ENCODE measurements around the gene MUSK. TPM values are rescaled to one million over a fixed set of nuclear protein-coding genes. Genes with fewer than 3 reads are reported as not detected.
"Not testable (repeated sequence)": the region's sequence is repeated elsewhere in the genome, so short reads cannot be mapped to it uniquely, and the experiment has no call there.

MUSK gene
- total RNA-seq, 1 donor from 2014 or later: 1.3 TPM

DNA sequence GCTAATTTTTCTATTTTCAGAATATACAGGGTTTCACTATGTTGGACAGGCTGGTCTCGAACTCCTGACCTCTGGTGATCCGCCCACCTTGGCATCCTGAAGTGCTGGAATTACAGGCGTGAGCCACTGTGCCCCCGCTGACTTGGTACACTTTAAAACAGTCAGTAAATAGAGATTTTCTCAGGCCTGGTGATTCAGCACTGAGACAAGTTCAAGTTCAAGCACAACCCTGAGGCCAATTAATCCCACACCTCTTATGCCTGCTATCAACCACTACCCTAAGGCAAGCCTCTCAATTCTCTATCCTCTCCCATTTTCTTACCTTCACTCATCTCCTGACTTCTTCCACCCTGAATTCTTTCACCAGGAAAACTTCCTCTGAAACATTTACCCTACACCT is 18.9 kb downstream of the MUSK start:
- ATAC-seq (no peak), DNase-seq (no peak)
- intact Hi-C loops (cut with micrococcal nuclease): no loop called here

DNA sequence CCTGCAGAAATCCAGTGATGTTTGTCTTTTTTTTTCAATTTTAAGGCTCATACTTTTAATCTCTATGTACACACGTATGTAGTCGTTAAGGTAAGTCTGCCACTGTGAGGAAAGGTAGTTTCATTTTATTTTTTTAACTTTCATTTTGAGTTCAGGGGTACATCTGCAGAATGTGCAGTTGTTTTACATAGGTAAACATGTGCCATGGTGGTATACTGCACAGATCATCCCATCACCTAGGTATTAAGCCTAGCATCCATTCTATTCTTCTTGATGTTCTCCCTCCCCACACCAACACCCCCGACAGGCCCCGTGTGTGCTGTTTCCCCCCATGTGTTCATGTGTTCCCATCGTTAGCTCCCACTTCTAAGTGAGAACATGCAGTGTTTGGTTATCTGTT is 19.7 kb downstream of the MUSK start:
- no peak for DNase-seq
- ATAC-seq: no peak
- intact Hi-C loops (cut with micrococcal nuclease): no loop called here

DNA sequence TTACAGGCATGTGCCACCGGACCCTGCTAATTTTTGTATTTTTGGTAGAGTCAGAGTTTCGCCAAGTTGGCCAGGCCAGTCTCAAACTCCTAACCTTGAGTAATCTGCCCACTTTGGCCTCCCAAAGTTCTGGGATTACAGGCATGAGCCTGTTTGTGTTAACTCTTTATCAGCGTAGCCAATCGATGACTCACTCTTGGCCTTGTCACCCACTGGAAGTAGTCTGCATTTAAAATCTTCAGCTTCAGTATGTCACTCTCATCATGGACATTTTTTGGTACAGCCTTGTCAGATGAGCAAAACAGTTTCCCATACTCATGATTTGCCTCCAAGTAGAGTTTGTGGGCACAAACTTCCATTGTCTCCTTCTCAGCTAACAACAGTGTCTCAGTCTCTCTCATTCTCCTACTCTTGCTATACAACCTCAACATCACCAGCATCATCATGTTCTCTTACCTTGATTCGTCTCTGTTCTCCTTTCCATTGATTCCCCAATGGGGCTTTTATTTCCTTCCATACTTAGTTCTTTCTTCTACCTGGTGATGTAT is 22.5 kb downstream of the MUSK start:
- ATAC-seq: no peak
- intact Hi-C loops (cut with micrococcal nuclease): no loop called here
- DNase-seq: no peak

DNA sequence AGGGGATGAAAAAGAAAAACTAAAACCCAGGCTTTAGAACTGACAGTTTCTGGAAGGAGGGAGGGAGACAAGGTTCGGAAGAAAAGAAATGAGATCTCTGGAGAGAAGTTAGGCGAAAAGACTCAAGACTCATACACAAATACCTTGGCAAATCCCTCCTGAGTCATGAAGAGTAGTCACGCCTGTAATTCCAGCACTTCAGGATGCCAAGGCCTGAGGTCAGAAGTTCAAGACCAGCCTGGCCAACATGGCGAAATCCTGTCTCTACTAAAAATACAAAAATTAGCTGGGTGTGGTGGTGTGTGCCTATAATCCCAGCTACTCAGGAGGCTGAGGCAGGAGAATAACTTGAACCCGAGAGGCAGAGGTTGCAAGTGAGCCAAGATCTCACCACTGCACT is 27.3 kb downstream of the MUSK start:
- DNase-seq; intact Hi-C loops (cut with micrococcal nuclease); ATAC-seq: not testable (repeated sequence)

DNA sequence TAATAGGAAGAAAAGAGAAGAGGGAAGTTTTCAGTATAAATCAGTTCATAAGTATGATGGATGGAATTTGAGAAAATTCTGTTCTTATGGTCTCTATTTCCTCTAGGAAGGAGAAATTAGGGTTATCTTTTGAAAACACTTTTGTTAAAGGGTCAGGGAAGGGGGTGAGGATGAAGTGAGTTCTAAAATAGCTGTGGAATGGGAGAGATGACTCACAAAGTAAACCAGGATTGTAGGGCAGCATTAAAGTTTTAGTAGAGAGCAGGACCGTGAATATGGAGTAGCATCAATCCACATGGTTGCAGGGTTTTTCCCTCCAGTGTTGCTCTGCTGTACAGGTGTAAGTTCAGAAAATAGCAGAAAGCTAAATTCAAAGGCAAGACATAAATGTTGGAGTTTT is 32.4 kb downstream of the MUSK start:
- no peak for DNase-seq

DNA sequence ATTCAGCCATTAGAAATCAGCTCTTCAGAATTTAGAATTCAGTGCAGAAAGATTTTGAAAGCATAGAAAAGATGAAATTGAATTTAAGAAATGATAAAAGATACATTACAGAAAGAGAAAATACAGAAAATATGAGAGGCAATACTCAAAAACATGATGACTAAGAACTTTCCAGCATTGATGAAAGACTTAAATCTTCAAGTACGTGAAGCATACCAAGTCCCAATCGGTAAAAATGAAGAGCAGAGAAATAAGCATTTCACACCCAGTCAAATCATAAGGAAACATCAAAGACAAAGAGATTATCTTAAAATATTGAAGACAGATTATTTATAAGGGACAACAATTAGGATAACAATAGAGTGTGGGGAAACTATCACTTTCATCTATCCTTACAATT is 35.1 kb downstream of the MUSK start:
- intact Hi-C loops (cut with micrococcal nuclease): no loop called here
- ATAC-seq (no peak), DNase-seq (no peak)

More for the DNA sequence above, 32.4 kb downstream of the MUSK start:
- ATAC-seq: no peak
- intact Hi-C loops (cut with micrococcal nuclease): no loop called here

DNA sequence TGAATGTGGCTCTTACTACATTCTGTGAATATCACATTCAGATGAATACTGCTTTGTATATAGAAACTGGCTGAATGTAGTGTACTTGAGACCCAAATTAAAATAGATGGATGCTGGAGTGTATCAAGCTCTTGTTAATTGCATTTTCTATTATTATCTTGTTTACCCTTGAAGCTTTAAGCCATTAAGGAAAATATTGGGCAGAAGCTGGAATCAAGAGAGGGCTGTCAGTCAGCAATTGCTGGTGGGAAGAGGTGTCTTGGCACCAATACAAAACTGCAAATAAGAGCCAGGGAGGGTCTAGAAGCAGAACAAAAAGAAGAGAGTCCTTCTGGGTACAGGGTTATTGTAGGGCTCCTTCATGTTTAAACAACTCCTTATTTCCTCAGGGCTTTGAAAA is 38.8 kb downstream of the MUSK start:
- ATAC-seq: no peak
- no peak for DNase-seq
- intact Hi-C loops (cut with micrococcal nuclease): no loop called here

DNA sequence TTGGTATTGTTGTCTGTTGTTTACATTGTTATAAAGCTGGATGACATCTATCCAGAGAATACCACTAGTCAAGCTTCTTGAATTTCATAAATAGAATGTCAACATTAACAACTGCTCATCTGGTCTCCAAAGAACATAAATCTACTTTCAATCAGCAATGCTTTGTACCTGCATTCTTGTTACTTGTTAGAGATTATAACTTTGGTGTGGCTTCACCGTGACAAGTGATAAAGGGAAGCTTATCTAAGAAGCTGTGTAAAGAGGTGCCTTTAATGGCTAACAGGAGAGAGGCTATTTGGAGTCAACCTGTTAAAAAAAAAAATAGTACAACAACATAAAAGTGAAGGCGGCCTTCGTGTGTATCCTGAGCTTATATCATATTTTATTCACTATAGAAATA is 41.8 kb downstream of the MUSK start:
- DNase-seq (no peak), ATAC-seq (no peak)
- intact Hi-C loops (cut with micrococcal nuclease): no loop called here

DNA sequence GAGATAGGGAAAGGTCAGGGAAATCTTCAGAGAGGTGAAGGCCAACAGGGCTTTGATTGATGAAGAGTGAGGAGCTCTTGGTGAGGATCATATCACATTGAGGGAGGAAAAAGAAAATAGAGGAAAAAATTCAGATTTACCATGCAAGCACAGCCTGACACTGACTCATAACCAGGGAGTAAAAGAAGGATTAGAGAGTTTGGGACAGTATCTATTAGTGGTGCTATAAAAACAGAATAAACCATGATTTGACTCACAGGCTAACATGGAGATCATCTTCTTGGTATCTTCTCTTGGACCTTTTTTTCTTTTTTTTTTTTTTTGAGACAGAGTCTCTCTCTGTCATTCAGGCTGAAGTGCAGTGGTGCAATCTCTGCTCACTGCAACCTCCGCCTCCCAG is 44.4 kb downstream of the MUSK start:
- ATAC-seq (no peak), DNase-seq (no peak)
- intact Hi-C loops (cut with micrococcal nuclease): no loop called here

DNA sequence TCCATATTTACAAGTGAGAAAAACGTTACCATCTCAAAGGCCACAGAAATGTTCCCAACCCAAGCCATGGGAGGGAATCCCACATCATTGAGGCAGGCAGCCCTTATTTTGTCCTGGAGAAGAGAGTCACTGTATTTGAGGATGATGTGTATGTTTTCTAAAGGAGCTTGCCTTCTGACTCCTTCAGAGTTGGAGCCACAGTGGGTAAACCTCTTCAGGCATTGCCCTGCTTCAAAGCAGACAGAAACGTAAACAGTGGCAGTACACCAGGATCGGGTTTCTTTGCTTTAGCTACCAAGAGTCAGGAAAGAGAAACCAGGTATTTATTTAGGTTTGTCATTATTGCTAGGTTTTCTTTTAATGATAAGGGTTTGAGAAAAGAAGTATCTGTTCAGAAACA is 45.7 kb downstream of the MUSK start:
- DNase-seq: no peak
- no peak for ATAC-seq
- intact Hi-C loops (cut with micrococcal nuclease): no loop called here

DNA sequence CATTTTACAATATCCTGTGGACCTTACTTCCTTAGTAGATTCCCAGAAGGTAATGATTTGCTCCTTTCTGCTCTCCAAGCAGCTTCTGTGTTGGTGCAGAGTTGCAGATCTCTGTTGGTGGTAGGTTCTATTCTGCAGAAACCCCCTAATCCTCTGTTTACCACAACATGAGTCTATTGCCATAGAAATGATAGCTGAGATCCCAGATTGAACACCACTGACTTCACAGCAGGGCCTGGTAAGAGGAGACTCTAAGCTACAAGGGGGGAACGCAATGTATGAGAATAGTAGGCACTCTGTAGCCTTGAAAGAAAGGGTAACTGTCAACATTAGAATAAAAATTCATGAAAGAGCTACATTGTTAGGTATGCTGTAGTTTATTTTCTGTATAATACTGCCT is 59.5 kb downstream of the MUSK start:
- intact Hi-C loops (cut with micrococcal nuclease): no loop called here
- DNase-seq: no peak
- no peak for ATAC-seq

DNA sequence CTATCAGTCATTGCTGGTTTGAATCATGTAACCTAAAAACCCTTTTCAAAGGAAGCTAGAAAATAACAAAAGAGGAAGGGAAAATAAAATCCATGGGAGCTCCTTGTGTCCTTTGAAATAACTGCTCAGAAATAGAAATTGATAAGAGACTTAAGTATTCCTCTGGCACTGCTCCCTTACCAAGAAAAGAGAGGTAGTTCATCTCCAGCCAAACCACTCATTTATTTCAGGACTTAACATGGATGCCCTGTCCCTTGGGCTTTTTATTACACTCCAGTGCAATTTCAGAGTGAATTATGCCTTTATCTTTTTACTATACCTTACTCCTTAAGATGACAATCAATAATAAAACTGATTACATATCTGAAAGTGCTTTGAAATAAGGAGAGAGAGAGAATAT is 61.0 kb downstream of the MUSK start:
- DNase-seq: no peak
- intact Hi-C loops (cut with micrococcal nuclease): no loop called here
- peak; percentile 60 for ATAC-seq

DNA sequence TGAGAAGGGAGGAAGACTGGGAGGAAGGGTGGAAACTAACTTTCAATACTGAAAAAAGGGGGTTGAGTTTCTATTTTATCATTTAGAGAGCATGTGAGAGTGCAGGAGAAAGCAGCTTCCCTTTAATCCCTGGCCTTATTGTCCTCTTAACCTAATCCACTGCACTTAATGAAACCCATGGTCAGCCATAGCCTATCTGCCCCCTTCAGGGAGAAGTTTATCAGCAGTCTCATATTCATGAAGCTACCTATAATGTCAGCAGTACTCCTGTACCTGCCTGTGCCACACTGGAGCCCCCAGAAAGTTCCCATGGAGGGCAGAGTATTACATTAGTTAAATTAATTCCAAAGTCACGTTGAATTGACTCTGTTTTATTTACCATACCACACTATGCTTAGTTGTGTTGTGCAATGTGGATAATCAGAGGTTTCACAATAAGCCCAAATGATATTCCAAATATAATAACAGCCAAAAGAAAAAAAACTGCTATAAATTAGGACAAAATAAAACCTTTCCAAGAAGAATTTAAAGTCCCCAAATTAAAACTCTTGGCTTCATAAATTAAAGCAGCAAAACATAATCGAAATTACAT is 62.9 kb downstream of the MUSK start:
- ATAC-seq: no peak
- DNase-seq: no peak
- intact Hi-C loops (cut with micrococcal nuclease): no loop called here

DNA sequence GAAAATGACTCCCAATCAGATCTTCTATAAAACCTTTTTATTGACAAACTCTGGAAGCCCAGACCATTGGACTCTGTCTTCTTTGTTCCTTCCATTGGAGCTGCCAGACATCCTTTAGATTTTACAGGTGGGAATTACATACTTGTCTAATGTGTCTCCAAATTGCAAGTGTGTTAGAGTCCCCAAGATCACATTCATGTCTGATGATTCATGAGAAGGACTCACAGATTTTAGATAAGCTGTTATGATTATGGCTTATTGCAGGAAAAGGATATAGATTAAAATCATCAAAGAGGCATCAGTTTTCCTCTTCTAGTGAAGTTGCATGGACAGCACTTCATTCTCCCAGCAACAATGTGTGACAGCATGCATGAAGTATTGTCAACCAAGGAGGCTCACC is 70.4 kb downstream of the MUSK start:
- no peak for ATAC-seq
- intact Hi-C loops (cut with micrococcal nuclease): no loop called here

DNA sequence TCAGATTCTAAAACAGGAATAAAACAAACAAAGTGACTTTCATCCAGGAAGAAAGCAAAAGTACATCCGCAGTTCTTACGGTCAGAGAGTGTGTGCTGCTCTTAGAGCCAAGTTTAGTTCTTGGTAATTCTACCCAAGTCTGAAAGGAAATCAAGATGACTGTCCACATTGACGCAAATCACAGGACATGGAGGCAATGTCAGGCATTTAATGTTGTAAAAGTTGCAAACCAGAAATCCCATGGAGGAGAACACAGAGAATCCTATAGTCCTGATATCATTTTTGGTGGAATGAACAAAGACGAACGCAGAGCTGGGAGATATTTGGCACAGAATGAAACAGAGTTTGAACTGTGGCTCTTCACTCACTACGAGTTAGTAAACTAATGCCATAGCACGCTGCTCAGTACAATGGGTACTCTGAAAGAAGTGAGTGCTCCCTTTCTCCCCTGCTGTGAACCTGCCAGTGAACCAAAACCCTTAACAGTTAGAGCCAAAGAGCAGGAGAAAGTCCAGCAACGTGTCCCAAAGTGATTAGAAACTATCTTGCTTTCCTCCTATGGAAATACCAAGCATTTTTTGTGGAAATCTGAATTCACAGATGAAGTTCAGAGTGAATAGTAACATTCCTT is 74.3 kb downstream of the MUSK start:
- ATAC-seq (peak; percentile 53), DNase-seq (no peak)
- intact Hi-C loops (cut with micrococcal nuclease): no loop called here

More for the DNA sequence above, 70.4 kb downstream of the MUSK start:
- DNase-seq: no peak

DNA sequence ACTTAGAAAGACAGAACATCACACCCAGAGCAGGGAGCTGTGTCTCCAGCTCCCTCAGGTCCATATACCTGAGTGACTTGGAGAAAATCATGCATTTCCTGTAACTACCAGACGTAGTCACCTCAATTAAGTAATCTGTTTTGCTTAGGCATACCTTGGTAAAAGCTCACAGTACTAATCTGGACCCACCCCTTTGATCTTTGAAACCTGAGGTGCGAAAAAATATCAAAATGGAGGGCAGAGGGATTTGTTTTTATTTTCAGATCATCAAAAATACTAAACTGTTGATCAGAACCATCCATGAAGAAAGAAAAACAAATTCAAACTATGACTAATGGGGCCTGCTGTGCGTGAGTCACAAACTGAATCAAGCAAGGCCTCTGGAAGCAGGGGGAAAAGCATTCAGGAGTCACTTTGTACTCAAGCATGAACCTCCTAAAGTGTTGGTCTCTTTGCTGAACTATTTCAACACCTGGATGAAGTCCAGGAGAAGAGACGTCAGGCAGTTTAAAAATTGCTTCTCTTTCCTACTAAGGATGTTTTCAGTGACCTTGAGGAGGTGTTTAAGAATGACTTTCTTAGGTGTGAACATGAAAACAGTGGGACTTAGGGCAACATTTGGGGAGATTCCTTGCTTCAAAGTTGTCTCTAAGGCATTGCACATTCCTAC is 76.3 kb downstream of the MUSK start:
- ATAC-seq: peak; percentile 90
- no peak for DNase-seq
- intact Hi-C loops (cut with micrococcal nuclease): no loop called here

DNA sequence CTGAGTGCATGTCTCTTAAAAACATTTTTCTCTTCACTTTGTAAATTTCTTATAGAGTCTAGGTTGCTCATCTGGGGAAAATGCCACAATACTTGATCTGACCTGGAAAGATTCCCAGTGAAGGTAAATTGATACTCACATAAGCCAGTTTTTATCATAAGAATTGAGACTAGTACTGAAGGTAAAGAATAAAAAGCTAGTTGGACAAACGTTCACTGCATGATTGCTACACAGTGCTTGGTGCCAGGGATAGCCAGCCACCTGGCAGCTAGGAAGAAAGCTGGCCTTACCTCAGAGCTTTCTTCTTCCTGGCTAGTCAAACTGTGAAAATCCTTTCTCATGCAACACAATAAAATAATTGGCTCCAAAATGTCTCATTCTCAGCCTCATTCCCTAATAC is 77.1 kb downstream of the MUSK start:
- intact Hi-C loops (cut with micrococcal nuclease): no loop called here

DNA sequence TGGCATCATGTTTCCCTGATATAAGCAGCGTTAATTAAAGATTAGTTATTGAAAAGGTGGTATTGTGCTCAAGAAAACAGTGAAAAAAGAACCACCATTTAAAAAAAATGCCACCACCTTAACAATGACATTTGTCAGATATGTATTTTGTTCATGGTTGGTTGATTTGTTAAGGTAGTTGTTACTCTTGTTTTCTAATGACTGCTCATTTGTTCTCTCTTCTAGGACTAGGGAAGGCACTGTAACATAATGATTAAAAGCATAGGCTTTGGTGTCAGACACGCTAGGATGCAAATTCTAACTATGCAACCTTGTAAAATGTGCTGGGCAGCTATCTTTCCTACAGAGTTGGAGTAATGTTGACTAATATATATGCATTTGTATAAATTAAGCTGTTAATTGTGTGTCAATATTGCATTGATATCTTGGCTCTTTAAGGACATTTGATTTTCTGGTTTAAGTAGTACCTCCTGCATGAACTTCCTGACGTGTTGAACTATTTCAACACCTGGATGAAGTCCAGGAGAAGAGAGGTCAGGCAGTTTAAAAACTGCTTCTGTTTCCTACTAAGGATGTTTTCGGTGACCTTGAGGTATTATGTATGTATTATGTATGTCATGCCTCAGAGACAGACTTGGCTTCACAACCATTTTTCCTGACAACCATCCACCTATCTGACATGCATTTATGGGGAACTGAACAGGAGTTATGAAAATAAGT is 77.8 kb downstream of the MUSK start:
- intact Hi-C loops (cut with micrococcal nuclease): no loop called here
- ATAC-seq: no peak
- no peak for DNase-seq

More for the DNA sequence above, 77.1 kb downstream of the MUSK start:
- ATAC-seq (peak; percentile 38), DNase-seq (no peak)

DNA sequence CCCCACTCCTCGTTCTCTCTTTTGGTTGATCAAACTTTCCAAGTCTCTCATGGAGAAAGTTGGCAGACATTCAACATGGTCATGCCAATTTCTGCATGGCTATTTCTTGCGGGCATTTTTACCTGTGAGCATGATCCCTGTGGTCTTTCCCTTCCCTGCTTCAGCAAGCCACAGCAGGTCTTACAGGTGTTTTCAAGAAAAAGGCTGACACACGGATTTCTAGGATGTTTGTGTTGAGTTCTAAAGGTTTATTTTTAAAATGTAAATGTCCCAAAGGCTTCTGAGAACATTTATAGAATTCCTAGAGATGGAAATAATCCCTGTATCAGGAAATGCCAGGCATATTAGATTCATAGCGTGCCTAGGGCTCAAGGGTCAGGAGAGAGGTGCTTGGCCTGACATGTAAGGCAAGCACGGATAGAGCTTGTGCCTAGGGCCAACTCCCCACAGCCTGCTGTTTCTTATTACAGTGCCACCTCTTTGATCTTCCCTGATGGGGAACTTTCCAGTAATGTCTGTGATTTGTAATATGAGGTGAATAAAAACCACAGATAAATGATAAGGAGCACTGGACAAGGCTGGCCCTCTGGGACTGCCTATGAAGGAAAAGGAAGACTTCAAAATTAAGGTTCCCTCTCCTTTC is 79.8 kb downstream of the MUSK start:
- ATAC-seq (no peak), DNase-seq (no peak)
- intact Hi-C loops (cut with micrococcal nuclease): no loop called here

DNA sequence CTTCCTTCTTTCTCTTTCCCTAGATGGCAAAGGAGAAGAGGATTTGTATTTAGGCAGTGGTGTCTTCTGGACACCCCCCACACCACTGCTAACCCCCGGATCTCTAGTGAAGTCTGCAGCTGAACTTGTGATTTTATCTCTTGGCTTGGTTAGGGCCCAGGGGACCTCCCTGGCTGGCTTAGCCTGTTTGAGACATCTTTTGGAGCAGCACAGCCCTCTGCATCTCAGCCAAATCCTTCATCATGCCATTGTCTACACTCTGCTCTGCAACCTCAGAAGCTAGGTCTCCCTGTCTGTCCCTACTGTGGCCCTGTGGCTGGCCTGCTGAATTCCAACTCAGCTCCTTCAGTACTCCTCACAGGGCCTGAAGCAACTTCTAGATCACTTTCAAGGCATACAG is 81.7 kb downstream of the MUSK start:
- ATAC-seq (peak; percentile 87), DNase-seq (peak; percentile 78)
- intact Hi-C loops (cut with micrococcal nuclease): no loop called here
